HepG2 (cell line): ENCODE measurements around the gene KLHL17. TPM values are rescaled to one million over a fixed set of nuclear protein-coding genes. Genes with fewer than 3 reads are reported as not detected.

ENCODE experiments used
- AGO2 ChIP-seq: fragments of 200-400 bp; formaldehyde crosslinking; optimal IDR thresholded peaks from 2 replicates; pipeline ENCODE3; 2017; ENCODE audit warnings: mild to moderate bottlenecking, low read depth, low read length, moderate library complexity
- CBX1 ChIP-seq: IDR thresholded peaks from one replicate; pipeline ENCODE4 v1.6.1; 2016; ENCODE audit warnings: antibody characterized with exemption, low read depth
- ETV5 ChIP-seq: IDR thresholded peaks from 2 replicates; pipeline ENCODE4 v1.6.1; 2018; ENCODE audit warnings: missing biosample characterization, missing genetic modification reagents, inconsistent platforms, borderline replicate concordance
- KDM1A ChIP-seq: IDR thresholded peaks from 2 replicates; pipeline ENCODE4 v1.6.1; 2016; ENCODE audit warnings: missing compliant biosample characterization
- NPAS2 ChIP-seq: sonication (generic); formaldehyde crosslinking; IDR thresholded peaks from 2 replicates; pipeline ENCODE4 v1.8.0; 2022; ENCODE audit warnings: mild to moderate bottlenecking, missing genetic modification reagents, borderline replicate concordance
- PAF1 ChIP-seq: IDR thresholded peaks from 2 replicates; pipeline ENCODE4 v1.6.1; 2016; ENCODE audit warnings: missing genetic modification reagents, missing compliant biosample characterization
- SAP130 ChIP-seq: IDR thresholded peaks from 2 replicates; pipeline ENCODE4 v1.6.1; 2016; ENCODE audit warnings: low read depth
- SOX13 ChIP-seq, 3 experiments: fragments of 450-650 bp in 1 of 3; sonication (generic) in 1 of 3; formaldehyde crosslinking in 1 of 3; IDR thresholded peaks in 2 of 3; conservative IDR thresholded peaks in 1 of 3; 2 replicates each; pipeline versions ENCODE4 v1.5.0 to v1.6.1; 2016 to 2020; ENCODE audit warnings: antibody characterized with exemption in 1 of 3, mild to moderate bottlenecking in 1 of 3, missing compliant biosample characterization in 1 of 3, missing genetic modification reagents in 1 of 3, moderate library complexity in 1 of 3
- ZFX ChIP-seq: sonication (generic); formaldehyde crosslinking; IDR thresholded peaks from 2 replicates; pipeline ENCODE4 v1.4.0; 2020; ENCODE audit warnings: mild to moderate bottlenecking, low read depth, missing genetic modification reagents, moderate library complexity
- ZFY ChIP-seq: sonication (generic); formaldehyde crosslinking; IDR thresholded peaks from 2 replicates; pipeline ENCODE4 v1.4.0; 2020; ENCODE audit warnings: missing genetic modification reagents
- ZMAT3 ChIP-seq: sonication (generic); formaldehyde crosslinking; conservative IDR thresholded peaks from 2 replicates; pipeline ENCODE4 v1.7.0; 2021; ENCODE audit warnings: missing genetic modification reagents
- ZNF282 ChIP-seq: fragments of 450-650 bp; IDR thresholded peaks from 2 replicates; pipeline ENCODE4 v1.6.1; 2018; ENCODE audit not compliant: partially characterized antibody
- ZNF660 ChIP-seq: sonication (generic); formaldehyde crosslinking; IDR thresholded peaks from 2 replicates; pipeline ENCODE4 v1.5.1; 2020; ENCODE audit warnings: mild to moderate bottlenecking, low read depth, missing genetic modification reagents, borderline replicate concordance
- ZNF670 ChIP-seq: sonication (generic); formaldehyde crosslinking; IDR thresholded peaks from 2 replicates; pipeline ENCODE4 v1.8.0; 2022; ENCODE audit warnings: mild to moderate bottlenecking, missing genetic modification reagents, borderline replicate concordance
- polyA plus RNA-seq, 8 experiments: library from polyadenylated mRNA; depleted of rRNA in 3 of 8; stranded (reverse) in 7 of 8; unstranded in 1 of 8; fragments of >200 nt; fragmentation: Illumina TruSeq in 4 of 8; extraction: Trizol in 4 of 8; gene quantifications; 2 replicates each; pipeline versions ENCODE4 v1.2.1 to v1.2.3, GENCODE V29; 2011 to 2016; ENCODE audit warnings: low read depth in 4 of 8, missing spikeins in 1 of 8, mixed read lengths in 1 of 8; ENCODE audit not compliant: insufficient read depth in 1 of 8
- total RNA-seq, 5 experiments: library from RNA; depleted of rRNA; stranded (reverse); fragments of >200 nt; fragmentation: Illumina TruSeq; extraction: Trizol; gene quantifications; 2 replicates each; pipeline ENCODE4 v1.2.3, GENCODE V29; 2016; ENCODE audit warnings: low read depth in 1 of 5
- TF ChIP-seq, protein P1 (sequence below): sonication (generic); formaldehyde crosslinking; IDR thresholded peaks from 2 replicates; pipeline ENCODE4; 2020; ENCODE audit warnings: missing genetic modification reagents, mild to moderate bottlenecking, borderline replicate concordance
- TF ChIP-seq, protein P2 (sequence below): sonication (generic); formaldehyde crosslinking; IDR thresholded peaks from 2 replicates; pipeline ENCODE4 v1.4.0; 2020; ENCODE audit warnings: mild to moderate bottlenecking, missing genetic modification reagents
- TF ChIP-seq, protein P3 (sequence below): sonication (generic); formaldehyde crosslinking; IDR thresholded peaks from 2 replicates; pipeline ENCODE4 v1.4.0; 2020; ENCODE audit warnings: mild to moderate bottlenecking, missing genetic modification reagents
- TF ChIP-seq, protein P4 (sequence below): sonication (generic); formaldehyde crosslinking; IDR thresholded peaks from 2 replicates; pipeline ENCODE4 v1.5.0; 2020; ENCODE audit warnings: missing genetic modification reagents
- TF ChIP-seq, protein P5 (sequence below): sonication (generic); IDR thresholded peaks from 2 replicates; pipeline ENCODE4 v1.6.1; 2016; ENCODE audit warnings: low read depth, borderline replicate concordance

The KLHL17 gene
- total and polyA plus RNA-seq, 2 of the 13 experiments (the other 11 are each of a cell fraction or from before 2014, with no cell fraction given), result 9.3 to 24.7 TPM

DNA sequence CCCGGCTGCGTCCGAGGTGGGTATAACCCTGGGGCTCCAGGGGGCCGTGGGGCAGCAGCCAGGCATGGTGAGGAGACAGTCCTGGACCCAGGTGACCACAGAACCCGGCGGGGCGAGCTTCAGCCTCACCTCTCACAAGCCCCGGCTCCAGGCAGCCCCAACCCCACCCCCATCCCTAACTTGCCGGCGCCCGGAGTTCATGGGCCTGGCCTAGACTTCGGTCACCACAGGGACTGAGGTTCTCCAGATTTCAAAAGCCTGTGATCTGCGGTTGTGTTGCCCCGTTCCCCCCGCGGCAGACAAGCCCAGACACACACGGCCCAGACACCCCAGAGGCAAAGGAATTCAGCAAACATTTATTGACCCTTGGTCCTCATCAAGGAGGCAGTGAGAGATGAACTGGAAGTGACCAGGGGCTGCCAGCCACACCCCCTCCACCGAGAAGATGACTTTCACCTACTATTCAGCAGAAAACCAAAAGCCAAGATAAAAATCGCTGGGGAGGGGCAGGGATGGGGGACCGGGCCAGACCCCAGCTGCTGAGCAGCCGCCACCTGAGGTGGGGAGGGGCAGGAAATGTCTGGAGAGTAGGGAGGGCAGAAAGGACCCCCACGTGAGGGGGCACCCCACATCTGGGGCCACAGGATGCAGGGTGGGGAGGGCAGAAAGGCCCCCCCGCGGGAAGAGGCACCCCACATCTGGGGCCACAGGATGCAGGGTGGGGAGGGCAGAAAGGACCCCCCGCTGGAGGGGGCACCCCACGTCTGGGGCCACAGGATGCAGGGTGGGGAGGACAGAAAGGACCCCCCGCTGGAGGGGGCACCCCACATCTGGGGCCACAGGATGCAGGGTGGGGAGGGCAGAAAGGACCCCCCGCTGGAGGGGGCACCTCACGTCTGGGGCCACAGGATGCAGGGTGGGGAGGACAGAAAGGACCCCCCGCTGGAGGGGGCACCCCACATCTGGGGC is 35.6 kb downstream of the KLHL17 start (continued):
- TF ChIP-seq, protein P1, sequence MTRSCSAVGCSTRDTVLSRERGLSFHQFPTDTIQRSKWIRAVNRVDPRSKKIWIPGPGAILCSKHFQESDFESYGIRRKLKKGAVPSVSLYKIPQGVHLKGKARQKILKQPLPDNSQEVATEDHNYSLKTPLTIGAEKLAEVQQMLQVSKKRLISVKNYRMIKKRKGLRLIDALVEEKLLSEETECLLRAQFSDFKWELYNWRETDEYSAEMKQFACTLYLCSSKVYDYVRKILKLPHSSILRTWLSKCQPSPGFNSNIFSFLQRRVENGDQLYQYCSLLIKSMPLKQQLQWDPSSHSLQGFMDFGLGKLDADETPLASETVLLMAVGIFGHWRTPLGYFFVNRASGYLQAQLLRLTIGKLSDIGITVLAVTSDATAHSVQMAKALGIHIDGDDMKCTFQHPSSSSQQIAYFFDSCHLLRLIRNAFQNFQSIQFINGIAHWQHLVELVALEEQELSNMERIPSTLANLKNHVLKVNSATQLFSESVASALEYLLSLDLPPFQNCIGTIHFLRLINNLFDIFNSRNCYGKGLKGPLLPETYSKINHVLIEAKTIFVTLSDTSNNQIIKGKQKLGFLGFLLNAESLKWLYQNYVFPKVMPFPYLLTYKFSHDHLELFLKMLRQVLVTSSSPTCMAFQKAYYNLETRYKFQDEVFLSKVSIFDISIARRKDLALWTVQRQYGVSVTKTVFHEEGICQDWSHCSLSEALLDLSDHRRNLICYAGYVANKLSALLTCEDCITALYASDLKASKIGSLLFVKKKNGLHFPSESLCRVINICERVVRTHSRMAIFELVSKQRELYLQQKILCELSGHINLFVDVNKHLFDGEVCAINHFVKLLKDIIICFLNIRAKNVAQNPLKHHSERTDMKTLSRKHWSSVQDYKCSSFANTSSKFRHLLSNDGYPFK (CRISPR knock-in tag), result no peak
- TF ChIP-seq SAP130 (CRISPR knock-in tag) (peak; percentile 52), ZFY (CRISPR knock-in tag) (peak; percentile 50; the same call in 1 of the 2 replicates), ZNF660 (no peak), AGO2 (peak; percentile 49), NPAS2 (CRISPR knock-in tag) (no peak), ETV5 (CRISPR knock-in tag) (peak; percentile 16; the same call in 1 of the 2 replicates), SOX13 (IDR thresholded peaks at IDR 0.05) (no peak), SOX13 (CRISPR knock-in tag; conservative IDR thresholded peaks at IDR 0.05 in 1 of 2, IDR thresholded peaks at IDR 0.05 in 1 of 2) (0 out of 4 replicates have a peak, but pooled peaks of 1 of the 2 experiments have one; percentile 9), KDM1A (CRISPR knock-in tag) (no peak), ZNF670 (no peak), PAF1 (CRISPR knock-in tag) (no peak), ZFX (CRISPR knock-in tag) (peak; percentile 68), ZNF282 (no peak), ZMAT3 (CRISPR knock-in tag) (no peak), CBX1 (no peak)
- TF ChIP-seq, protein P2, sequence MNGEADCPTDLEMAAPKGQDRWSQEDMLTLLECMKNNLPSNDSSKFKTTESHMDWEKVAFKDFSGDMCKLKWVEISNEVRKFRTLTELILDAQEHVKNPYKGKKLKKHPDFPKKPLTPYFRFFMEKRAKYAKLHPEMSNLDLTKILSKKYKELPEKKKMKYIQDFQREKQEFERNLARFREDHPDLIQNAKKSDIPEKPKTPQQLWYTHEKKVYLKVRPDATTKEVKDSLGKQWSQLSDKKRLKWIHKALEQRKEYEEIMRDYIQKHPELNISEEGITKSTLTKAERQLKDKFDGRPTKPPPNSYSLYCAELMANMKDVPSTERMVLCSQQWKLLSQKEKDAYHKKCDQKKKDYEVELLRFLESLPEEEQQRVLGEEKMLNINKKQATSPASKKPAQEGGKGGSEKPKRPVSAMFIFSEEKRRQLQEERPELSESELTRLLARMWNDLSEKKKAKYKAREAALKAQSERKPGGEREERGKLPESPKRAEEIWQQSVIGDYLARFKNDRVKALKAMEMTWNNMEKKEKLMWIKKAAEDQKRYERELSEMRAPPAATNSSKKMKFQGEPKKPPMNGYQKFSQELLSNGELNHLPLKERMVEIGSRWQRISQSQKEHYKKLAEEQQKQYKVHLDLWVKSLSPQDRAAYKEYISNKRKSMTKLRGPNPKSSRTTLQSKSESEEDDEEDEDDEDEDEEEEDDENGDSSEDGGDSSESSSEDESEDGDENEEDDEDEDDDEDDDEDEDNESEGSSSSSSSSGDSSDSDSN (CRISPR knock-in tag), result peak; percentile 53; the same call in 1 of the 2 replicates
- TF ChIP-seq, protein P3, sequence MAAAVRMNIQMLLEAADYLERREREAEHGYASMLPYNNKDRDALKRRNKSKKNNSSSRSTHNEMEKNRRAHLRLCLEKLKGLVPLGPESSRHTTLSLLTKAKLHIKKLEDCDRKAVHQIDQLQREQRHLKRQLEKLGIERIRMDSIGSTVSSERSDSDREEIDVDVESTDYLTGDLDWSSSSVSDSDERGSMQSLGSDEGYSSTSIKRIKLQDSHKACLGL (CRISPR knock-in tag), result no peak
- TF ChIP-seq, protein P4, sequence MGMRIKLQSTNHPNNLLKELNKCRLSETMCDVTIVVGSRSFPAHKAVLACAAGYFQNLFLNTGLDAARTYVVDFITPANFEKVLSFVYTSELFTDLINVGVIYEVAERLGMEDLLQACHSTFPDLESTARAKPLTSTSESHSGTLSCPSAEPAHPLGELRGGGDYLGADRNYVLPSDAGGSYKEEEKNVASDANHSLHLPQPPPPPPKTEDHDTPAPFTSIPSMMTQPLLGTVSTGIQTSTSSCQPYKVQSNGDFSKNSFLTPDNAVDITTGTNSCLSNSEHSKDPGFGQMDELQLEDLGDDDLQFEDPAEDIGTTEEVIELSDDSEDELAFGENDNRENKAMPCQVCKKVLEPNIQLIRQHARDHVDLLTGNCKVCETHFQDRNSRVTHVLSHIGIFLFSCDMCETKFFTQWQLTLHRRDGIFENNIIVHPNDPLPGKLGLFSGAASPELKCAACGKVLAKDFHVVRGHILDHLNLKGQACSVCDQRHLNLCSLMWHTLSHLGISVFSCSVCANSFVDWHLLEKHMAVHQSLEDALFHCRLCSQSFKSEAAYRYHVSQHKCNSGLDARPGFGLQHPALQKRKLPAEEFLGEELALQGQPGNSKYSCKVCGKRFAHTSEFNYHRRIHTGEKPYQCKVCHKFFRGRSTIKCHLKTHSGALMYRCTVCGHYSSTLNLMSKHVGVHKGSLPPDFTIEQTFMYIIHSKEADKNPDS, result no peak
- TF ChIP-seq, protein P5, sequence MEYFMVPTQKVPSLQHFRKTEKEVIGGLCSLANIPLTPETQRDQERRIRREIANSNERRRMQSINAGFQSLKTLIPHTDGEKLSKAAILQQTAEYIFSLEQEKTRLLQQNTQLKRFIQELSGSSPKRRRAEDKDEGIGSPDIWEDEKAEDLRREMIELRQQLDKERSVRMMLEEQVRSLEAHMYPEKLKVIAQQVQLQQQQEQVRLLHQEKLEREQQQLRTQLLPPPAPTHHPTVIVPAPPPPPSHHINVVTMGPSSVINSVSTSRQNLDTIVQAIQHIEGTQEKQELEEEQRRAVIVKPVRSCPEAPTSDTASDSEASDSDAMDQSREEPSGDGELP, result no peak
